CD4-positive, alpha-beta T cell (primary cell): ENCODE measurements around the gene PRCP. TPM values are rescaled to one million over a fixed set of nuclear protein-coding genes. Genes with fewer than 3 reads are reported as not detected.
"Not testable (repeated sequence)": the region's sequence is repeated elsewhere in the genome, so short reads cannot be mapped to it uniquely, and the experiment has no call there.

Experiments
- ATAC-seq: fragments of 200-7000 bp; cut with Tn5 transposase; one replicate; pipeline ENCODE4 v1.10.0; 2022; ENCODE audit warnings: mild to moderate bottlenecking; ENCODE audit not compliant: poor library complexity
- CTCF ChIA-PET: fragments of 350-600 bp; sonication (Branson Sonifier 250); formaldehyde crosslinking; loops from one replicate; lab custom pipeline; 2021; ENCODE audit warnings: antibody characterized with exemption, inconsistent platforms; lab: Charles Lee
- POLR2A ChIA-PET: fragments of 350-600 bp; sonication (Branson Sonifier 250); formaldehyde crosslinking; loops from one replicate; lab custom pipeline; 2021; ENCODE audit warnings: antibody characterized with exemption, inconsistent platforms; lab: Charles Lee
- DNase-seq, 14 experiments: peaks; one replicate each; pipeline ENCODE4 v3.0.0-alpha.2; 2013 to 2020; ENCODE audit warnings: mixed read lengths in 2 of 14
- H3K27ac ChIP-seq, 2 donors: one replicate each; pipeline versions ENCODE4 v1.5.1 to v1.7.0; 2013; ENCODE audit warnings: low read length in 2 of 2, low read depth in 1 of 2, mild to moderate bottlenecking in 1 of 2
- H3K27me3 ChIP-seq, 2 experiments: 1 replicate in 1 of 2; 2 replicates in 1 of 2; pipeline versions ENCODE4 v1.6.1 to v1.7.0; 2013; ENCODE audit warnings: low read length in 2 of 2, control low read depth in 1 of 2, mild to moderate bottlenecking in 1 of 2, moderate library complexity in 1 of 2; ENCODE audit not compliant: insufficient read depth in 2 of 2, control insufficient read depth in 1 of 2
- H3K36me3 ChIP-seq: one replicate; pipeline ENCODE4 v1.6.1; 2013; ENCODE audit warnings: low read length, control low read depth; ENCODE audit not compliant: insufficient read depth
- H3K4me1 ChIP-seq: one replicate; pipeline ENCODE4 v1.6.1; 2013; ENCODE audit warnings: low read length, control low read depth; ENCODE audit not compliant: insufficient read depth
- H3K4me3 ChIP-seq: one replicate; pipeline ENCODE4 v1.5.1; 2013; ENCODE audit warnings: mild to moderate bottlenecking, low read length, moderate library complexity
- H3K9me3 ChIP-seq, 2 experiments: 1 replicate in 1 of 2; 2 replicates in 1 of 2; pipeline versions ENCODE4 v1.6.1 to v1.7.0; 2013; ENCODE audit warnings: low read length in 2 of 2, mild to moderate bottlenecking in 2 of 2, control low read depth in 1 of 2, moderate library complexity in 1 of 2; ENCODE audit not compliant: control insufficient read depth in 1 of 2, insufficient read depth in 1 of 2
- H3K27ac Mint-ChIP-seq: one replicate; pipeline ENCODE4 v1.8.0; 2020; ENCODE audit warnings: mixed read lengths
- H3K27me3 Mint-ChIP-seq: one replicate; pipeline ENCODE4 v1.8.0; 2021; ENCODE audit warnings: mixed read lengths
- H3K36me3 Mint-ChIP-seq: one replicate; pipeline ENCODE4 v1.8.0; 2021; ENCODE audit warnings: low read depth, mixed read lengths
- H3K4me1 Mint-ChIP-seq: one replicate; pipeline ENCODE4 v1.8.0; 2021; ENCODE audit warnings: low read depth, mixed read lengths
- H3K4me3 Mint-ChIP-seq: one replicate; pipeline ENCODE4 v1.8.0; 2020; ENCODE audit warnings: mild to moderate bottlenecking, mixed read lengths
- H3K9me3 Mint-ChIP-seq: one replicate; pipeline ENCODE4 v1.8.0; 2020; ENCODE audit warnings: mixed read lengths
- intact Hi-C, 2 experiments: fragments of 100-400 bp; cut with DNase I in 1 of 2; cut with micrococcal nuclease in 1 of 2; formaldehyde crosslinking; loops; one replicate each; pipeline versions ENCODE4 v1.15.1 to v1.9.0; 2023 to 2025; cut with DNase I, micrococcal nuclease
- total RNA-seq, 174 experiments: library from RNA in 2 of 174; stranded (reverse) in 2 of 174; gene quantifications; one replicate each; pipeline ENCODE4 v1.2.3 and lab custom pipeline; 2021 to 2026
- TF ChIP-seq, protein P1 (sequence below): fragments of 200-600 bp; IDR thresholded peaks from one replicate; pipeline ENCODE4 v1.8.0; 2022; ENCODE audit warnings: antibody characterized with exemption, mild to moderate bottlenecking

Gene PRCP
- total RNA-seq, 2 experiments from 2014 or later = 13.7 to 16.0 TPM

- Mint-ChIP-seq H3K4me1 (peaks cover 24% of the 10 kb centered on the region), H3K4me3 (no peak overlapping the region), H3K36me3 (peaks cover 16% of the 10 kb centered on the region), H3K27ac (no peak overlapping the region), H3K9me3 (peaks cover 8% of the 10 kb centered on the region), H3K27me3 (no peaks in the 10 kb centered on the region)
- Histone ChIP-seq H3K9me3 (peaks cover 0 to 10% of the 10 kb centered on the region in 2 experiments), H3K36me3 (no peaks in the 10 kb centered on the region), H3K27ac (no peak overlapping the region), H3K27me3 (no peaks in the 10 kb centered on the region), H3K4me3 (no peak overlapping the region), H3K4me1 (no peaks in the 10 kb centered on the region)
- ChIA-PET POLR2A (interaction anchor here (1.1 kb wide), 1 partner anchor 16 kb away, joined by 4 read pairs; no protein-coding TSS in a partner anchor), CTCF (no interaction called here)
- DNase-seq (no peak), ATAC-seq (no peak)
- intact Hi-C loops = no loop called here
- TF ChIP-seq, protein P1, sequence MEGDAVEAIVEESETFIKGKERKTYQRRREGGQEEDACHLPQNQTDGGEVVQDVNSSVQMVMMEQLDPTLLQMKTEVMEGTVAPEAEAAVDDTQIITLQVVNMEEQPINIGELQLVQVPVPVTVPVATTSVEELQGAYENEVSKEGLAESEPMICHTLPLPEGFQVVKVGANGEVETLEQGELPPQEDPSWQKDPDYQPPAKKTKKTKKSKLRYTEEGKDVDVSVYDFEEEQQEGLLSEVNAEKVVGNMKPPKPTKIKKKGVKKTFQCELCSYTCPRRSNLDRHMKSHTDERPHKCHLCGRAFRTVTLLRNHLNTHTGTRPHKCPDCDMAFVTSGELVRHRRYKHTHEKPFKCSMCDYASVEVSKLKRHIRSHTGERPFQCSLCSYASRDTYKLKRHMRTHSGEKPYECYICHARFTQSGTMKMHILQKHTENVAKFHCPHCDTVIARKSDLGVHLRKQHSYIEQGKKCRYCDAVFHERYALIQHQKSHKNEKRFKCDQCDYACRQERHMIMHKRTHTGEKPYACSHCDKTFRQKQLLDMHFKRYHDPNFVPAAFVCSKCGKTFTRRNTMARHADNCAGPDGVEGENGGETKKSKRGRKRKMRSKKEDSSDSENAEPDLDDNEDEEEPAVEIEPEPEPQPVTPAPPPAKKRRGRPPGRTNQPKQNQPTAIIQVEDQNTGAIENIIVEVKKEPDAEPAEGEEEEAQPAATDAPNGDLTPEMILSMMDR = no peak
Observed at GRCh38 chr11:82944198-82944597, 44.0 kb upstream of the PRCP start.

- ATAC-seq, H3K4me3 Mint-ChIP-seq, DNase-seq, H3K27me3 Mint-ChIP-seq, H3K4me1 ChIP-seq, H3K9me3 ChIP-seq, H3K36me3 ChIP-seq, H3K4me3 ChIP-seq, H3K27me3 ChIP-seq, H3K27ac Mint-ChIP-seq, H3K27ac ChIP-seq, CTCF ChIA-PET, H3K9me3 Mint-ChIP-seq, intact Hi-C loops: not testable (repeated sequence)
- Mint-ChIP-seq H3K4me1 (peaks cover 24% of the 10 kb centered on the region), H3K36me3 (peaks cover 16% of the 10 kb centered on the region)
- POLR2A ChIA-PET = interaction anchor here (1.1 kb wide), 1 partner anchor 17 kb away, joined by 4 read pairs; no protein-coding TSS in a partner anchor
Observed at GRCh38 chr11:82943430-82943829, 43.2 kb upstream of the PRCP start.

GRCh38 chr11:82942376-82942775 is 42.1 kb upstream of the PRCP start:
- H3K4me1 ChIP-seq = no peaks in the 10 kb centered on the region
- CTCF ChIA-PET = interaction anchor here (0.9 to 1.4 kb wide), 2 partner anchors 15 to 47 kb away, joined by 3 to 4 read pairs; no protein-coding TSS in a partner anchor
- no peaks in the 10 kb centered on the region for H3K36me3 ChIP-seq
- H3K9me3 ChIP-seq = peaks cover 0 to 10% of the 10 kb centered on the region in 2 experiments
- Mint-ChIP-seq H3K36me3 (peaks cover 15% of the 10 kb centered on the region), H3K4me1 (peaks cover 20% of the 10 kb centered on the region), H3K27ac (no peak overlapping the region), H3K4me3 (no peak overlapping the region), H3K27me3 (no peaks in the 10 kb centered on the region), H3K9me3 (peaks cover 5% of the 10 kb centered on the region)
- H3K4me3 ChIP-seq = no peak overlapping the region
- H3K27me3 ChIP-seq = no peaks in the 10 kb centered on the region
- TF ChIP-seq, protein P1 = no peak
- POLR2A ChIA-PET = interaction anchor here (1.4 kb wide), 1 partner anchor 18 kb away, joined by 6 read pairs; no protein-coding TSS in a partner anchor
- intact Hi-C loops = no loop called here
- no peak for DNase-seq
- ATAC-seq = no peak
- no peak overlapping the region for H3K27ac ChIP-seq

DNA sequence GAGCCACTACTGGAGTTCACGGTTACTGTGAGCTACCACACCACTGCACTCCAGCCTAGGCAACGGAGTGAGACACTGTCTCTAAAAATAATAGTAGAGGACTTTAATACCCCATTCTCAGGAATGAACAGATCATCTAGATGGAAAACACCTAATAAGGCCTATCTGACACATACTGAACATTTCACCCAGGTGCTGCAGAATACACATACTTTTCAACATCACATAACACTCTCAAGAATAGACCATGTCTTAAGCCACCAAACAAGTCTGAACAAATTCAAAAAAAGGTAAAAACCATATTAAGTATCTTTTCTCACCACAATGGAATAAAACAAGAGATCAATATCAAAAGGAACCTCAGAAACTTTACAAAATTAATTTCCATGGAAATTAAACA is 39.2 kb upstream of the PRCP start:
- intact Hi-C loops = no loop called here
- peaks cover 5% of the 10 kb centered on the region for H3K9me3 Mint-ChIP-seq
- no peak overlapping the region for H3K27ac ChIP-seq
- peaks cover 0 to 5% of the 10 kb centered on the region in 2 experiments for H3K9me3 ChIP-seq
- H3K27ac Mint-ChIP-seq = no peak overlapping the region
- TF ChIP-seq, protein P1 = no peak
- H3K36me3 Mint-ChIP-seq = peaks cover 11% of the 10 kb centered on the region
- DNase-seq (no peak), ATAC-seq (no peak)
- H3K4me3 ChIP-seq = no peak overlapping the region
- H3K4me3 Mint-ChIP-seq = no peak overlapping the region
- no peaks in the 10 kb centered on the region for H3K27me3 ChIP-seq
- ChIA-PET CTCF (no interaction called here), POLR2A (interaction anchor here (1.5 kb wide), 1 partner anchor 17 kb away, joined by 5 read pairs; no protein-coding TSS in a partner anchor)
- no peaks in the 10 kb centered on the region for H3K27me3 Mint-ChIP-seq
- no peaks in the 10 kb centered on the region for H3K4me1 ChIP-seq
- peaks cover 22% of the 10 kb centered on the region for H3K4me1 Mint-ChIP-seq
- no peaks in the 10 kb centered on the region for H3K36me3 ChIP-seq
